Thymus (tissue), 11 donors: Measurements from ENCODE around the gene UBE2O. TPM values are rescaled to one million over a fixed set of nuclear protein-coding genes. Genes with fewer than 3 reads are reported as not detected.
A peak's percentile ranks its signal among the peaks of the same experiment; 100 is the strongest.

Experiments used
- DNase-seq, 9 donors: peaks; one replicate each; pipeline ENCODE4 v3.0.0-alpha.2; 2013; ENCODE audit warnings: low spot score in 9 of 9, low read depth in 6 of 9, missing footprints in 1 of 9
- H3K27ac ChIP-seq, 2 donors: one replicate each; pipeline ENCODE4 v1.5.1; 2013; ENCODE audit warnings: control low read depth in 1 of 2, low read depth in 1 of 2, low read length in 1 of 2, mild to moderate bottlenecking in 1 of 2, moderate library complexity in 1 of 2
- H3K27me3 ChIP-seq, 2 donors: one replicate each; pipeline ENCODE4 v1.5.1; 2013; ENCODE audit warnings: low read length in 1 of 2; ENCODE audit not compliant: control insufficient read depth in 2 of 2, insufficient read depth in 1 of 2
- H3K36me3 ChIP-seq, 2 donors: one replicate each; pipeline ENCODE4 v1.5.1; 2013; ENCODE audit warnings: low read length in 1 of 2, mild to moderate bottlenecking in 1 of 2, moderate library complexity in 1 of 2; ENCODE audit not compliant: control insufficient read depth in 2 of 2, insufficient read depth in 2 of 2
- H3K4me1 ChIP-seq, 2 donors: one replicate each; pipeline ENCODE4 v1.5.1; 2013; ENCODE audit warnings: low read length in 2 of 2; ENCODE audit not compliant: control insufficient read depth in 2 of 2, insufficient read depth in 2 of 2
- H3K4me3 ChIP-seq, 2 donors: one replicate each; pipeline ENCODE4 v1.5.1; 2013; ENCODE audit warnings: low read length in 2 of 2, control low read depth in 1 of 2, mild to moderate bottlenecking in 1 of 2
- H3K9me3 ChIP-seq, 2 donors: one replicate each; pipeline ENCODE4 v1.5.1; 2013; ENCODE audit warnings: low read length in 1 of 2, mild to moderate bottlenecking in 1 of 2; ENCODE audit not compliant: control insufficient read depth in 2 of 2, insufficient read depth in 1 of 2
- WGBS: extraction: QIAGEN DNeasy Blood & Tissue Kit; methylation state at CpG from one replicate; pipeline ENCODE4 v1.1.7; 2013; 5-methylcytosine and 5-hydroxymethylcytosine counted together
- polyA plus RNA-seq: library from polyadenylated mRNA; stranded (reverse); fragments of 200-250 nt; gene quantifications from one replicate; pipeline ENCODE4 v1.2.3, GENCODE V29; 2013
- total RNA-seq: library from RNA; stranded (reverse); fragments of 120-200 nt; gene quantifications from one replicate; pipeline ENCODE4 v1.2.4, GENCODE V29; 2013
- donor health status: healthy.

The UBE2O gene
- total and polyA plus RNA-seq, 2 donors: 8.8 to 11.1 TPM

GRCh38 chr17:76491271-76492122 is 38.5 kb upstream of the UBE2O start:
- no peaks in the 10 kb centered on the region for H3K9me3 ChIP-seq
- peak overlapping the region; percentile 69 to 70 for H3K27ac ChIP-seq
- H3K4me3 ChIP-seq: no peak overlapping the region
- H3K36me3 ChIP-seq: no peaks in the 10 kb centered on the region
- peak in 2 of 9 donors; percentile 39 to 59 for DNase-seq
- 47% methylated on average over 17 of the region's 17 CpGs for WGBS
- H3K4me1 ChIP-seq: peaks cover 30 to 39% of the 10 kb centered on the region in 2 donors
- no peaks in the 10 kb centered on the region for H3K27me3 ChIP-seq

DNA sequence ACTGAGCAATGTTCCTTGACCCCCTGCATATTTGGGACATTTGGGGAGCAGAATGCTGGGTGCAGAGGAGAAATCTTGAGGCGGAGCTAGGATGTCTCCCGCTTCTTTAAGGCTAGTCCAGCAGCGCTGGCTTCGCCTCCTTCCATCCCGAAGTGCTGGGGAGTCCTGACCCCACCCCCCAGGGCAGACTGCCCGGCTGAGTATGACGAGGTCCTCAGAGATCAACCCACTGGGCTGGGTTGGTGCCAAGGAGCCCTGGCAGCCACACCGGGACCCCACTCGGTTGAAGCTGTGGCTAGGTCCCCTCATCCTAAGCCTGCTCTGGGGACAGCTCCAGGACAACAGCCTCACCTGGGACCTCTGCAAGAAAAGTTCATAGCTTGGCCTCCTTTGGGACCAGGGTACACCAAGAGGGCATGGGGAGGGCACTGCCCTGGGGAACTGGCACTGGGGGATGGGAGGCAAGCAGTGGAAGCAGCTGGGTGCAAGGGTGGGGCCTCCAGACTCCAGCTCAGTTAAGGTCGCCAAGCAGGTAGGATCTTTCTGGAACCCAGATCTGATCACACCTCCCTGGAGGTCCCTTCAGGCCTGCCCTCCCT is 37.3 kb upstream of the UBE2O start:
- H3K27me3 ChIP-seq: no peaks in the 10 kb centered on the region
- 91% methylated on average over 10 of the region's 10 CpGs for WGBS
- DNase-seq: no peak
- no peaks in the 10 kb centered on the region for H3K9me3 ChIP-seq
- H3K4me1 ChIP-seq: peaks cover 30 to 39% of the 10 kb centered on the region in 2 donors
- H3K27ac ChIP-seq: no peak overlapping the region
- H3K36me3 ChIP-seq: no peaks in the 10 kb centered on the region
- no peak overlapping the region for H3K4me3 ChIP-seq

DNA sequence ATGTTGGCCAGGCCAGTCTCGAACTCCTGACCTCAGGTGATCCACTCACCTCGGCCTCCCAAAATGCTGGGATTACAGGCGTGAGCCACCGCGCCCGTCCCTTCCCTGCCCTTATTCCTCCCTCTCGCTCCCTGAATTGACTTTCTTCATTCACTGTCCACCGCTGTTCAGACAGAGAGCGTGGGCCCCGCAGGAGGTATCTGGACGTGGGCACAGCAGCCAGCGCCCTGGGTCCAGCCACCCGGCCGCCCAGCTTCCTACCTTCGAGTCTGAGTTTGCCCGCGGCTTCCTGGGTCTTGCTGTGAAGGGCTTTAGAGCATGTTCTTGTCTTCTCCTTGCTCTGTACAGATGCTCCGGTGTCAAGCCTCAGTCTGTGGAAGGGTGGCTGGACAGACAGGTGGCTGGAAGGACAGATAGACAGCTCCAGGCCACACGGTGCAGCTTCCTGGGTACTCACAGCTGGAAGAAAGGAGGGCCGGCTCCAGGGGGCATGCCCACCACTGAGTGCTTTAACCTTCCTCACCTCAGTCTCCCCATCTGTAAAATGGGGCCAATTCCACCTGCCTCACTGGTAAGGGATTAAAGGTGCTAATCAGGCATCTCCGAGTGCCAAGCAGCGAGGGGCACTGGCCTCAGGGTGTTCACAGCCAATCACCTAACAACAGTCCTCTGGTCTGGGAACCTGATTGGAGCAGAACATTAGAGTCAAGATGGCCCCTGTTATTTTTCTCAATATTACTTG is 34.7 kb upstream of the UBE2O start:
- Histone ChIP-seq H3K4me1 (peaks cover 15 to 22% of the 10 kb centered on the region in 2 donors), H3K9me3 (no peaks in the 10 kb centered on the region), H3K27ac (no peak overlapping the region), H3K27me3 (no peaks in the 10 kb centered on the region), H3K36me3 (no peaks in the 10 kb centered on the region), H3K4me3 (no peak overlapping the region)
- WGBS: 97% methylated on average over 22 of the region's 22 CpGs
- no peak for DNase-seq

DNA sequence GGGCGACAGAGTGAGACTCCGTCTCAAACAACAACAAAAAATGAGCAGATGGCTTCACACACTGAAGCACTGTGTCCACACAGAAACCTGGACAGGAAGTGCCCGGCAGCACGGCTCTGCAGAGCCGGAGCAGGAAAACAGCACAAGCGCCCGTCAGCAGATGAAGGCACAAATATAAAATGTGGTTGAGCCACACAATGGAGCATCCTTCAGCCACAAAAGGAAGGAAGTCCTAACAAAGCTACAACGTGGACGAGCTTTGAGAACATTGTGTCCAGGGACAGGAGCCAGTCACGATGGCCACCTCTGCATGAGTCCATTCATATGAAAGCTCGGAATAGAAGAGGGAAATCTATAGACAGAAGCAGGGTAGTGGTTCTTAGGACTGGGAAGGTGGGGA is 32.6 kb upstream of the UBE2O start:
- Histone ChIP-seq H3K36me3 (no peaks in the 10 kb centered on the region), H3K4me3 (no peak overlapping the region), H3K4me1 (peaks cover 7 to 14% of the 10 kb centered on the region in 2 donors), H3K27me3 (no peaks in the 10 kb centered on the region), H3K9me3 (no peaks in the 10 kb centered on the region), H3K27ac (no peak overlapping the region)
- DNase-seq: no peak
- WGBS: 56% methylated on average over 11 of the region's 11 CpGs

- no peak for DNase-seq
- Histone ChIP-seq H3K9me3 (no peaks in the 10 kb centered on the region), H3K27me3 (no peaks in the 10 kb centered on the region), H3K4me1 (peaks cover 7 to 15% of the 10 kb centered on the region in 2 donors), H3K4me3 (no peak overlapping the region), H3K36me3 (no peaks in the 10 kb centered on the region), H3K27ac (no peak overlapping the region)
- 97% methylated on average over 11 of the region's 11 CpGs for WGBS
Measured at GRCh38 chr17:76484228-76484725, 31.3 kb upstream of the UBE2O start.

DNA sequence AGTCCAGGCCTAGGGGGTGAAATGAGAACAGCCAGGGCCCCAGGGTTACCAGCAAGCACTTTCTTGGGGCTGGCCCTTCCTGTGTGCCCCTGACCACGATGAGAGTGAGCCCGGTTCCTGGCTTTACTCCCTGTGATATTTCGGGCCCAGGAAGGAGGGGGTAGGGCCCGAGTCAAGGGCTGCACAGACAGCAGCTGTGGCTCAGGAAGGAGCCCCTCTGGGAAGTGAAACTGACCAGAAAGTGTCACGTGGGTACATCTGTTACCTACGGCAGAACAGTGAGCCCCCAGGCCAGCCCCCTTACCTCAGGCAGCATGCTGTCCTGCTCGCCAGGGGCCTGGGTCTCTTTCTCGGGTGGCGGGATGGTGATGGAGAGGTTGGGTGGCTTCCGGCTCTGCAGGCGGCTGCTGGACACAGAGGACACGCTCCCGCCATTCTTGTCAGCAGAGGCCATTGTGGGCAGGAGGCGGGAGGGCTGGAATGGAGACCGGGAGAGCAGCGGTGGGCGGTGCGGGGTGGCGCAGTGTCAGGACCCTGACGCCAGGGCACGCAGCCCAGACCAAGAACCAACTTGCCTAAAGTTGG is 28.2 kb upstream of the UBE2O start:
- no peak overlapping the region for H3K4me3 ChIP-seq

DNA sequence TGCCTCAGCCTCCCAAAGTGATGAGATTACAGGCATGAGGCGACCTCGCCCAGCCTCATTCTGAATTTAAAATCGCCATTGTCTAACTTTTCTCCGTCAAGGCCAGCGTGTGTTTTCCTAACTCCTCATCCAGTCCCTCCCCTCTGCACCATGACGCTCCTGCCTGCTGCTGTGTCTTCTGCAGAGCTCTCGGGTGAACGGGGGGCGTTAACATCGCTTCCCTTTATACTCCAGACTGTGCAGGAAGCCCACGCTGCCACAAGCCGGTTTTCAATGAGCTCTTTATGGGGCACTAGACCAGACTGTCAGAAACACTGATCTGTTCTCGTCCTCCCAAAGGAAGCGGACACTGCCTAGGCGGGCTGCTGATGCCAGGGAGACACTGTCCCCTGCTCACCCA is 27.7 kb upstream of the UBE2O start:
- WGBS: 18% methylated on average over 15 of the region's 15 CpGs
- Histone ChIP-seq H3K36me3 (peaks cover 0 to 2% of the 10 kb centered on the region in 2 donors), H3K4me3 (no peak overlapping the region), H3K9me3 (no peaks in the 10 kb centered on the region), H3K27ac (peak overlapping the region; percentile 47 to 53), H3K4me1 (peaks cover 7 to 15% of the 10 kb centered on the region in 2 donors), H3K27me3 (no peaks in the 10 kb centered on the region)
- peak in 5 of 9 donors; percentile 55 to 82 (median 60) for DNase-seq

More for the DNA sequence above, 28.2 kb upstream of the UBE2O start:
- Histone ChIP-seq H3K4me1 (peaks cover 7 to 15% of the 10 kb centered on the region in 2 donors), H3K27me3 (no peaks in the 10 kb centered on the region), H3K27ac (peak overlapping the region; percentile 47 to 53), H3K36me3 (peaks cover 0 to 2% of the 10 kb centered on the region in 2 donors), H3K9me3 (no peaks in the 10 kb centered on the region)
- peak in 2 of 9 donors; percentile 30 to 47 for DNase-seq
- 65% methylated on average over 21 of the region's 21 CpGs for WGBS

DNA sequence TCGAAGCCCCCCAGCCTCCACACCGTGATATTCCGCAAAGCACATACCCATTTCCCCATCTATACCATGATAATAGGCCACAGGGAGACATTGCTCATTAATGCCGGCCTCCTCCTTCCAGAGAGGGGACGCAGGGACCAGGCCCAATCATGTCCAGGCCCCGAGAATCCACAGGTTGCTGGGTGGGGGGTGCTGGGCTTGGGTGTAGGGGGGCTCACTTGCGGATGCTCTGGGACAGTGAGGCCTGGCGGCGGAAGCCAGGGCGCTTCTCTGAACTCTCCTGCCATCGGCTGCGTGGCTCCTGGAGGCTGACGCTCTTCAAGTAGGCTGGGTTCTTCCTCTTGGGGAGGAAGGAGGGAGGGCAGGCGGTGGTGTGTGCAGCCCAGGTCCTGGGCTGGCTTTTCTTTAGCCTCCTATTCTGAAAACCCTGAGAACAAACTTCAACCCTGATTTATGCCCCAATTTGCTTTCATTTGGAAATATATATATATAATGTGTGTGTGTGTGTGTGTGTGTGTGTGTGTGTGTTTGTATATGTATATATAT is 26.6 kb upstream of the UBE2O start:
- peaks cover 7 to 15% of the 10 kb centered on the region in 2 donors for H3K4me1 ChIP-seq
- DNase-seq: no peak
- 90% methylated on average over 14 of the region's 14 CpGs for WGBS

More for the DNA sequence above, 26.6 kb upstream of the UBE2O start:
- no peak overlapping the region for H3K27ac ChIP-seq
- no peaks in the 10 kb centered on the region for H3K27me3 ChIP-seq
- H3K36me3 ChIP-seq: peaks cover 0 to 2% of the 10 kb centered on the region in 2 donors
- H3K9me3 ChIP-seq: peaks cover 0 to 3% of the 10 kb centered on the region in 2 donors
- no peak overlapping the region for H3K4me3 ChIP-seq
